ENCODE measurements around the gene NUP58.
A peak's percentile ranks its signal among the peaks of the same experiment; 100 is the strongest.
"Not testable (repeated sequence)": the region's sequence is repeated elsewhere in the genome, so short reads cannot be mapped to it uniquely, and the experiment has no call there.

Gene NUP58

DNA sequence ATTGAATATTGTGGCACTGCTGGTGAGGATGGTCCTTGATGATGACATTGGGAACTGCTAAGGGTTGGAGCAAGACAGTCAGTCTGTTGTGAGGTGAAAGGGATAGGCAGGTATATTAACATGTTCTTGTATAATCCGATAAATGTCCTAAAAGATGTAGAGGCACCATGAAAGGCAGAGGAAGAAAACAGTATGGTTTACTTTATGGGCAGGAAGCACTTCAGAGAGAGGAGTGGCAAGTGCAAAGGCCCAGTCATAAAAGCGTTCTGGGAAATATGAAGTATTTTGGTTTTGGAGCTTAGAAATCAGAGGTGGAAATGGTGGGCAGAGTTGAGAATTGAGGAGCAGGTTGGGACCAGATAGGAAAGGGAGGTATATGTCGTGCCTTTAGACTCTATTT is 9.5 kb downstream of the NUP58 start:
- no peak for DNase-seq

DNA sequence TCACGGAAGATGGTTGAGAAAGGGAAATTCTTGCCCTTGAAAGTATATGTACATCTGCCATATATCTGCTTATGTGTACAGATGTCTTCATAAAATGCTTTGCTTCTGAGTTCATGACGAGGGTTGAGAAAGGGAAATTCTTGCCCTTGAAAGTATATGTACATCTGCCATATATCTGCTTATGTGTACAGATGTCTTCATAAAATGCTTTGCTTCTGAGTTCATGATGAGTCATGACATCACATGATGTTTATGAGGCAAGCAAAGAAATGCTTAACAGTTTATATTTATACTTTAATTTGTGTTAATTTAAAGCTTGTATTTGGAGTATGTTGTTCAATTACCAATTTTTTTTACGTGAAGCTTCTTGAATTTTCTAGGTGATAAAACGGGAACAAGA is 17.5 kb downstream of the NUP58 start:
- DNase-seq = not testable (repeated sequence)

DNA sequence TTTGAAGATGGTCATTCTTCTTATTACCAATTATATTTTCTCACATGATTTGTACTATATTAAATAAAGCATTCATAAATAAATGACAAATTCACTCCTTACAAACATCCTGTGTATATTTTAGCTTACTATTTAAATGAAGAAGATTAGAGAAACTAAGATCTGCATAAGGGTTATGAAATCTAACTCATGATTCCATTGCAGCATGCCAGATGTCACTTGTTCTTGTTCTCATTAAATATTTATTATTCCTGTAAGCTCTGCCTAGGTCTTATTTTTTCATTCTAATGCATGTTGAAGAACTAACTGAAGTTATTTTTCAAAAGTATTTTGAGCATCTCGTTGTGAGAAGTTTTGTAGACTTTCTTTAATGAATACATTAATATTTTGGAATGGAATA is 18.3 kb downstream of the NUP58 start:
- no peak for DNase-seq

DNA sequence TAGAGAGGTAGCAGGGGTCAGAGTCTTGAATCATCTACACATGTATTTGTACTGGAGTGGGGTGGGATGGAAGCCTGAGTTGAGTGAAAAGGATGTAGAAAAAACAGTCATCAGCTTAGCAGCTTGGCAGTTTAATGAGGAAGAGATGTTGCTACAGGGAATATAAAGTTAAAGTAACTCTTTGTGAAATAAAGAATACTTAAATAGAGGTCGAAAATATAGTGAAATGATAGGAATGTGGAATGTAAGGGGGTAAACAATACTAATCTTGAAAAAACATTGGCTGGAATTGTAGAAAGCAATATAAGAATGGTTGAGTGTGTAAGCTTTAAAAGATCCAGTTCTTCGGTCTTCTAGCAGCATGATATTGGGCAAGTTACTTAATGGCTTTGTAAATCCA is 22.7 kb downstream of the NUP58 start:
- DNase-seq = no peak

DNA sequence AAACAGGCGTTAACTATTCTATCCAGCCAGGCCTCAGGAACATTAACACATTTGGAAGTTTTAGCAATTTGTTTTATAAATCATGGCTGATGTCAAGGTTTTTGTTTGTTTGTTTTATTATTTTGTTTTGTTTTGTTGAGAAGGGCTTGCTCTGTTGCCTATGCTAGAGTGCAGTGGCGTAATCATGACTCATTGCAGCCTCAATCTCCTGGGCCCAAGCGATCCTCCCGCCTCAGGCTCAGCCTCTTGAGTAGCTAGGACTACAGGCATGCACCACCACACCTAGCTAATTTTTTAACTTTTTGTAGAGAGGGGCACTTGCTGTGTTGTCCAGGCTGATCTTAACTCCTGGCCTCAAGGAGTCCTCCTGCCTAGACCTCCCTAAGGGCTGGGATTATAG is 28.3 kb downstream of the NUP58 start:
- no peak for DNase-seq

DNA sequence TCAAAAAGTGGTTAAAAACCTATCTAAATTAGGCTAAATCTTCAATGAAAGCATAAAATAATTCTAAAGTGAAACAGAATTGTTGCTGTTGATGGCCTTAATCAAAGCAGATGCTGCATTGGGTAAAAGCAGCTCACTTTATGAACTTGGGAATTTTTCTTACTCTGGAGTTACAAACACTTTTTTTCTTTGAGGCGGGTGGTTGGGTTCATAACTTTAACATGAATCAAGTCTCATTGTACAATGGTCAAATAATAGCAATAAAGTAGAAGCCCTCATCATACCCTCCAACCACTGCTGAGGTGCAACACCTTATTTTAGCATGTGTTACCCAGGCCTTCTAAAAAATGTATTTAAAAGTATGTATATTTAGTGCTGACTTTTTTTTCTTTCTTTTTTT is 29.1 kb downstream of the NUP58 start:
- no peak for DNase-seq

DNA sequence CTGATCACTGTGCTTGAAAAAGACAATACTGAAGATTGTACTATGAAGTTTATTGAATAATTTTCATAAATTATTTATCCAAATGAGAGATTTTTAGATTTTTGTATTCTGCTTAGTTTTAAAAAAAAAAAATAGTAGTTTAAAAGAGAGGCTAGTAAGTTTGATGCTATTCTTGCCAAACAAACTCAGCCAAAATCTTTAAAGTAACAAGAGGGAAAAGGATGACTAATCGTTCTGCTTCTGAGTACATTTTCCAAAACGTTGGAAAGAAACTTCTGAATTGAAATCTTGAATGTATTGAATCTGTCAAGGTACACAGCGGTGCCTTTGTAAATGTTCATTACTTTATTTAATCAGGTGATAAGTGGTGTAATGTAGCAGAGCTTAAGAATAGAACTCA is 34.4 kb downstream of the NUP58 start:
- no peak for DNase-seq

DNA sequence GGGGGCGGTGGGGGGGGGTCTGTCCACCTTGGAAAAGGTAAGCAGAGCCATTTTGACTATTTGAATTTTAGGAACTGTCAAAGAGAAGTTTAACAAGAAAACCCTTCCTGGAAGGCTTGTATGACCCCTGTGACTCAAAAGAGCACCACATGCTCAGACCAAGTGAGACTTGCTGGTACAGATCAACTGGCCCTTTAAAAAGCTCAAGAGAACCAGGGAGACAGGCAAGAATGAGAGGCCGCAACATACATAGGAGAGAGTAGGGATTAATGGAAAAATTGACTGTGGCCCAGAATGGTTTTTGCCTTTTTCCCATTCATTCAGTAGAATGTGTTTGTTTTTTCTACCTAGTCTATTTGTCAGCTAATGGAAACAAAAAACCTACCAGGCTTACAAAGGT is 44.2 kb downstream of the NUP58 start:
- no peak for DNase-seq

DNA sequence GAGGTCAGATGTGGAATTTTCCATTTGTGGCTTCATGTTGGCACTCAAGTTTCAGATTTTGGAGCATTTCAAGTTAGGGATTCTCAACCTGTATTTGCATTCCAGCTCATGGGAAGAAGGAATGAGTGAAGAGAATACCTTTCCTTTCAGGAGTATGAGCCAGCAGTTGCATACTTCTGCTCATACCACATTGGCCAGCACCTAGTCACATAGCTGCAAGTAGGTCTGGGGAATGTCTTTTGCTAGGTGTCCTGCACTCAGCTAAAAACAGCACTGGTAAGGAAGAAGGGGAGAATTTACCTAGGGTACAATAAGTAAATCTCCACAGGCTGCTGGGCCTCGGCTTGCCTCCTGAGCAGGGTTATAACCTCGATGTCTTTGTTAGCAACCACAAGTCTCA is 45.7 kb downstream of the NUP58 start:
- no peak for DNase-seq

DNA sequence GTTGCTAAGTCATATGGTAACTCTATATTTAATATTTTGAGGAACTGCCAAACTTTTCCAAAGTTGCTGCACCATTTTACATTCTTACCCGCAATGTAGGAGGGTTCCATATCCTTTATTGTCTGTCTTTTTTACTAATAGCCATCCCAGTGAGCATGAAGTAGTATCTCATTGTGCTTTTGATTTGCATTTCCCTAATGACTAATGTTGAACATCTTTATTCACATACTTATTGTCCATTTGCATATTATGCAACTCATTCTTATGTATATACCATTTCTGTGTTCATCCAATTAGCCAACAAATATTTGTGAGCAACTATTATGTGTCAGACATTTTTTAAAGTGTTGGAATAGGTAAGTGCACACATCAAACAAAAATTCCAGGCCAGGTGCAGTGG is 50.0 kb downstream of the NUP58 start:
- no peak for DNase-seq

DNA sequence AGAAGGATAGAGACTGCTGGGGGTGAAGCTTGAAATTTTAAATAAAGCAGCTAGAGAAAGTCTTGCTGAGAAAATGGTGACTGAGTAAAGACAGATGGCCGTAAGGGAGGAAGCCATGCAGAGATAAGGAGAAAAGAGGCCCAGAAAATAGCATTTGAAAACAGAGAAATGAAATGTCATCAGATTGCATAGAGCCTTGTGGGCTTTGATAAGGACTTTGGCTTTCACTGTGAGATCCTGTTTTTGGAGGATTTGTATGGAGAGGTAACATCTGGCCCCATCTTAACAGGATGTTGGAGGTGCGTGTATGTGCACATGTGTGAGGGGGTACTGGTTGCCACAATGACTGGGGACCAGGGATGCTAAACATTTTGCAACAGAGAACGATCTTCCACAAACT is 50.8 kb downstream of the NUP58 start:
- DNase-seq = no peak

DNA sequence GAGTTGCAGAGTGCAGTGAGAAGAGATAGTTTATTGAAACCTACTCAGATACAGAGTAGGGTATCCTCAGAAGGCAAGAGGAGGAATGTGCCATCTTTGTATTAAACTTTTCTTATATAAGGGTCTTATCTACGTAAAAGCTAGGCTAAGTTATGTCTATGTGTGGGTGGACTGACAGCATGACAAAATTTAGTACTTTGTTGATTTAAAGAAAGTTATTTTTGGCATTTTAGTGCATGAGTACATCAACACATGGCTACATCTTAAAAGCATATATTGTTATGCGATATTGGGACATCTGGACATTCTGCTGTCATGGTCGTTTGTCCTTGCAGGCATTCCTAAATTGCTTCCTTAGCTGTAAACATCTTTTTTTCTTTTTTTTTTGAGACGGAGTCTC is 51.4 kb downstream of the NUP58 start:
- DNase-seq = no peak

DNA sequence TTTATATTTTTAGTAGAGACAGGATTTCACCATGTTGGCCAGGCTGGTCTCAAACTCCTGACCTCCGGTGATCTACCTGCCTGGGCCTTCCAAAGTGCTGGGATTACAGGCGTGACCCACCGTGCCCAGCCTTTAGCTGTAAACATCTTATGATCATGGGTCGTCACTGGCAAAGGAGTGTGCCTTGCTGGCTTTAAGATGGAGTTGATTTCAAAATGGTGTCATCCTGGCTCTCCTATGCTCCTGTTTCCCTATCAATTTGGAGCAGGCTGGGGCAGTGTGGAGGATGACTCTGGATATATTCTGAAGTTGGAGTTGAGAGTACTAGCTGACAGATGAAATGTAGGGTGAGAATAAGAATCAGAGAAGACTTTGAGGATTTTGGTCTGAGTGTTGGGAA is 51.9 kb downstream of the NUP58 start:
- DNase-seq = no peak

DNA sequence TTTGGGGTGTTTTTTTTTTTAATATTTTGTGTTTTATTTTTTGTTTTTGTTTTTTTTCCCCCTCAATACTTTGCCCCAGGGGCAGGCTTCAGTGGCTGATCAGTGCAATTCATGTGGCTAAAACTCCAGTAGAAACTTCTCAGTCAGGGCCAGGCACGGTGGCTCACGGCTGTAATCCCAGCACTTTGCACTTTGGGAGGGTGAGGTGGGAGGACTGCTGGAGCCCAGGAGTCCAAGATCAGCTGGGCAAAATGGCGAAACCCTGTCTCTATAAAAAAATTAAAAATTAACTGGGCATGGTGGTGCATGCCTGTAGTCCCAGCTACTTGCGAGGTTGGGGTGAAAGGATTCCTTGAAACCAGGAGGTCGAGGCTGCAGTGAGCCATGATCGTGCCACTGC is 53.0 kb downstream of the NUP58 start:
- no peak for DNase-seq

DNA sequence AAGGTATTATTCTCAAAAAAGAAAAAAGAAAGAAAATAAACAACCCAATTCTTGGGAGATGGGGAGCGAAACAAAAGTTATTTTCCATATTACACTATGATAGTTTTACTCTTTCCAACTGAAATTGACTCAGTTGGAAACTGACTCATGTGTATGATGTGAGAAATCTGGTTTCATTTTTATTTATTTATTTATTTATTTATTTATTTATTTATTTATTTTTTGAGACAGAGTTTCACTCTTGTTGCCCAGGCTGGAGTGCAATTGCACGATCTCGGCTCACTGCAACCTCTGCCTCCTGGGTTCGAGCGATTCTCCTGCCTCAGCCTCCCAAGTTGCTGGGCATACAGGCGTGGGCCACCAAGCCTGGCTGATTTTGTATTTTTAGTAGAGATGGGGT is 59.0 kb downstream of the NUP58 start:
- DNase-seq = not testable (repeated sequence)

DNA sequence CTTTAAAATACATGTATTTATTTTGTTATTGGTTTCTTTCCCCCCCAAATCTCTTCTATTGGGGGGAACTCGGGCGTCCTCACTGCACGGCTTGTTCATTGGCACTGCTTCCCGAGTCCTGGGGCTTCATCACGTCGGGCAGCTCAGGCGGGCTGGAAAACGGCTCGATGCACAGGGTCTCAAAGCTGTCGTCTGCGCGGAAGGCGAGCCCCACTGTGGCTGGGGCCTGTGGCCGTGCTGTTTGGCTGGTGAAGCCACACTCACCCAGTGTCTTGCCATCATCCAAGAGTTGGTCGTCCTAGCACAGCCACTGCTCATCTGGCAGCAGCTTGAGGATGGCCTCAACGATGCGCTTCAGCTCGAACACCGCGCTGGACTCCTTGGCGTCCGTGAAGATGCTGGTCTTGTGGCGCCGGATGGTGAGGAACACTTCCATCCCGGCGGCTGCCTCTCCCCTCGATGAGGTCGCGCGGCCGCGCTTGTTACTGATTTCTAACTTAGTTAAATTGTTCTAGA is 64.4 kb downstream of the NUP58 start:
- no peak for DNase-seq

DNA sequence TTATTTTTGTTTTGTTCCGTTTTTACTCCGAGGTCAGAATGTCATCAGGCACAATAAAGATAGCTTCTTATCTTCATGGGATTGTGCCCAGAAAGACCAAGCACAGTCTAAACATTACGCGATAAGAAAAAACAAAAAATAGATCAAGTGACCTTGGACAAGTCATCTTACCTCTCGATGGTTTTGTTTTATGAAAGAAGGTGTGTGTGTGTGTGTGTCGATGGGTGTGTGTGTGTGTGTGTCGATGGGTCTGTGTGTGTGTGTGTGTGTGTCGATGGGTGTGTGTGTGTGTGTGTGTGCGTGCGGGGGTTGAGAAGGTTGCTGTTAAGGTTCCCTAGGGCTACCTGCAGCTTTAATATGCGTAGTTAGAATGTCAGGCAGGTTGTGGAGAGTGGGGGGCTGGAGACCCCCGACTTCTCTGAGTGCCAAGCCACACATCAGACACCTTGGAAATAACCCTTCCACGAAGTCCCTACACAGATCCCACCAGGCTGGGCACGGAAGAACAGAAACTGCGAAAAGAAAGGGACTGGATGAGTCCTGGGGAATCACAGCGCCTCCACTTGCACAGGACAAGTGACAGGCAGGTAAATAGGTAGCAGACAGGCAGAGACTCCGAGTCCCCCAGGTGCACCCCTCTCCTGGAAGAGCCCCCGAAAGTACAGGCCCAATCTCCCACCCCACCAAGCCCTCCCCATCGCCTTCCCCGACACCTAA is 69.9 kb downstream of the NUP58 start:
- DNase-seq = no peak

DNA sequence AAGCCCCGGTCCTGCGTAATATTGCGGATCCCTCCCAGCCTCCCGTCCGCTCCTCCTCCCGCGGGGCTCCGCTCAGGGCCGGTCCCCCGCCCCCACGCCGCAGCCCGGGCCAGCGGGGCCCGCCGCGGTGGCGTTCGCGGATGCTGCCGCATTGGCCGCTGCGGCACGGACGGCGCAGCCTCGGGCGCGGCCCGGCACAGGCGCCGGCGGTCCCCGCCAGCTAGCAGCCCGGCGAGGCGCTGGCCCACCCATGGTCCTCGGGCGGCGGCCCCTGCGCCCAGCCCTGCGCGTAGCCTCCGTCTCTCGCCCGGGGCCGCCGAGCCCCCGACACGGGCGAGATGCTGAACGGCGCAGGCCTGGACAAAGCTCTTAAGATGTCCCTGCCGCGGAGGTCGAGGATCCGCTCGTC is 70.5 kb downstream of the NUP58 start, which contains the start of gene ATP8A2:
Gene ATP8A2 (plus strand): TSS at position 100 of the 409 bp plus-strand sequence. CDS start 239 bp downstream, at position 339.
- DNase-seq = peak; percentile 17

DNA sequence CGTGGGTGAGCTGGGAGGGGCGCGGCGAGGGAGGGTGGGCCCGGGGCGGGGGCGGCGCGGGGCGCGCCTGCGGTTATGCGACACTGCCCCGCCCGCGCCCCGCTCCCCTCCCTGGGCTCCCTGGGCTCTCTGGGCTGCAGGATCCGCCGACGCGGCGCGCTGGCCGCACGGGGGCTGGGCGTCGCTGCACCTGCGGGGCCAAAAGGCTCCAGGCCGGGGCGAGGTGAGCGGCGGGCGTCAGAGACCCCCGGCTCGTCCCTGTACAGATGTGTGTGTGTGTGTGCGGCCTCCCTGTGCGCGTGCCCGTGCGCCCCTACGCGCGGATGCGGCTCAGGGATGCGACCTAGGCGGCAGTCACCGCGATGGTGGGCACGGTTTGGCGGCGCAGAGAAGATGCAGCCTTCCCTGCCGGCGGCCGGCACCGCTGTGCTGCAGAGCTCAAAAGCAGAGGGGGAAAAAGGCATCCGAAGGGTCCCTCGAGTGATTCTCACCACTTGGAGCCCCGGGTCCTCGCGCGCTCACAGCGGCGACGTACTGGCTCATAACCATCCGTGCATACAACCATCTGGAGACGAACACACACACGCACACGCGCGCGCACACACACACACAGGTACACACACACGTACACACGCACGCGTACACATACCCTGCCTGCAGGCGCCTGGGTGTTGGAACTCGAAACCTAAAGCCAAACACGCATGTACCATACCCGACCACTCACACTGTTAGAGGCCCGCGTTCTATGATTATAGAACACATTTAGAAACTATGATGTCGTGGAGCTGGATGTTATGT is 71.1 kb downstream of the NUP58 start:
- peak; percentile 19 for DNase-seq

DNA sequence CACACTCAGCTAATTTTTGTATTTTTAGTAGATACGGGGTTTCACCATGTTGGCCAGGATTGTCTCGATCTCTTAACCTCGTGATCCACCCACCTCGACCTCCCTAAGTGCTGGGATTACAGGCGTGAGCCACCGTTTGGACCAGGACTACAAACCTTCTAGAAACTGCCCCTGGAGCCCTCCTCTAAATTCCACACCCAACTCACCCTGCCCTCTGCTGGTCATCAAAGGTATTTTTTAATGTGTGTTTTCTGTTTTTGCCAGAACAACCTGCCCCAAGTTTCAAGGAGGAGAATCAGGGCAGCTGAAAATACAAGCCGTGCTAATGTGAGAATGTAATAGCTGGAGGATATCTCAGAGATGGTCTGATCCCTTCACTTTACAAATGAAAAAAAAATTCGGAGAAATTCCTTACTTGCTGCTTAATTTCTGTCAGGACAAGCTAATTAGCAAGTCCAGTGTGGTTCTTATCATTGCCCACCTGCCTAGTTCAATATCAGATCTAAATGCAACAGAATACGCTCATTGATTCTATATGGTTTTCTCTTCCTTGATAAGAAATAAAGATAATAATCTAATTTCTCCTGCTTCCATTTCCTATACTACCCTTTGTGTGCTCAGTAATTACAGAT is 74.4 kb downstream of the NUP58 start:
- peak; percentile 21 for DNase-seq

DNA sequence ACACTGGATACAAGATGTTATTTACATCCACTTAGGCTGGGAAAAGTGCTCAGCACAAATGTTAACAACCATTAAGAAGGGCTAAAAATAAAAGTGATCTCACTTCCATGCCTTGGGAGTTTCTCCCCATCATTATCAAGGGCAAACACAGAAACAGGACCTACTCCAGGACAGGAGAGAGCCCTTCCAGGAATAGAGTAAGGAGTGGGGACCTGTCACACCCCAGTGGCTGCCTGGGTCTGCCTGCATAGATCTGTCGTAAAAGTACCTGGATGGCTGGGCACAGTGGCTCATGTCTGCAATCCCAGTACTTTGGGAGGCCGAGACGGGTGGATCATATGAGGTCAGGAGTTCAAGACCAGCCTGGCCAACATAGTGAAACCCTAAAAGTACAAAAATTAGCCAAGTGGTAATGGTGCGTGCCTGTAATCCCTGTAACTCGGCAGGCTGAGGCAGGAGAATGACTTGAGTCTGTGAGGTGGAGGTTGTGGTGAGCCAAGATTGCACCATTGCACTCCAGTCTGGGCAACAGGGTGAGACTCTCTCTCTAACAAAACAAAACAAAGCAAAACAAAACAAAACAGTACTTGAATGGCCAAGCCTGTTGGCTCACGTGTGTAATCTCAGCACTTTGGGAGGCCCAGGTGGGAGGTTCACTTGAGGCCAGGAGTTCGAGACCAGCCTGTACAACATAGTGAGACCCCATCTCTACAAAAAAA is 76.0 kb downstream of the NUP58 start:
- no peak for DNase-seq

DNA sequence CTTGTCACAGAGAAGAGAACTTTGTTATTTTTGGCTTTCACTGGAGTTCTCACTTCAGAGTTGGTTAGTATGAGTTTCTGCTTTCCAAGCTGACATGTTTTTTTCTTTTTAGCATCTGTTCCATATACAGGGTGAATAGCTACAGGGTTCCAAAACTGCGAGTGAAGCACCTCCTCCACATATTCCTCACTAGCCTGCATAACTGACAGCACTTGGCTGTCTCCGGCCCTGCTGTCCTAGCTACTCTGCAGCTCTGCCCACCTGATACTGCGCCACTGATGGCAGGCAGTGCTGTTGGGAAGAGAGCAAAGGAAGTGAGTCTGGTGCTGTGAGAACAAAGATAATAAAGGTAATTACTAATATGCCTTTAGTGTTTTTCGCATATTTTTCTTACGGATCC is 77.1 kb downstream of the NUP58 start:
- DNase-seq = no peak

DNA sequence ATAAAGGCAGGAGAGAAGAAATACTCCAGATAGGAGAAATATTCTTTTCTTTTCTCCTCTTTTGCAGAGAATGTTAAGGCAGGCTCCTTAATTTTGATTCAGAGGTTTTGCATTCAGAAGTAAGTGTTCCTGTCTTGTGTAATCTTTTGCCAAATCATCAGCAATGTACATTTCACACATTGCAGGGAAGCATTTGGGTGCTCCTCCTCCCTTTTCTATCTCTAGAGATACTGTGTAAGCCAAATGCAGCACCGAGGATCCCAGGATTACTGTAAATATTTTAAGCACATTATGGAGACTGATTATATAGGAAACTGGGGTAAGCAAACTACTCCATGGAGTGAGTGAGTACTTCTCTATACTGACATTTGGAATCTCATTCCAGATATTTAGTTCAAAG is 77.6 kb downstream of the NUP58 start:
- DNase-seq = no peak

Measured in NCI-H1092 (cell line).